ENCODE data around the gene NOB1. TPM values are rescaled to one million over a fixed set of nuclear protein-coding genes. Genes with fewer than 3 reads are reported as not detected.

NOB1 gene
- total and polyA plus RNA-seq, 4 donors = 6.9 to 19.7 (median 12.5) TPM

- H3K27ac ChIP-seq (ENCODE audit: low read depth in 1 of 2, low read length in 2 of 2) = no peak overlapping the region
- no peaks in the 10 kb centered on the region for H3K27me3 ChIP-seq (ENCODE audit: control insufficient read depth in 4 of 4, insufficient read depth in 4 of 4, low read length in 3 of 4)
- no peak overlapping the region for H3K4me3 ChIP-seq (ENCODE audit: low read depth in 1 of 3, low read length in 3 of 3)
- no peak overlapping the region for H3K9ac ChIP-seq (ENCODE audit: low read depth in 1 of 2, low read length in 2 of 2)
- H3K9me3 ChIP-seq (ENCODE audit: control insufficient read depth in 4 of 4, low read length in 3 of 4) = no peaks in the 10 kb centered on the region
- peaks cover 0 to 4% (median 0%) of the 10 kb centered on the region in 4 donors for H3K36me3 ChIP-seq (ENCODE audit: control insufficient read depth in 4 of 4, insufficient read depth in 3 of 4, low read depth in 1 of 4, low read length in 3 of 4)
- DNase-seq (ENCODE audit: low spot score) = no peak
- H3K4me1 ChIP-seq (ENCODE audit: control insufficient read depth in 4 of 4, insufficient read depth in 4 of 4, low read length in 3 of 4) = peaks cover 0 to 2% (median 0%) of the 10 kb centered on the region in 4 donors
- WGBS = 94% methylated on average over 2 of the region's 2 CpGs
- no peak for TF ChIP-seq REST (IDR thresholded peaks at IDR 0.05)
- no peak for TF ChIP-seq GABPA (IDR thresholded peaks at IDR 0.05 in 1 of 2, conservative IDR thresholded peaks at IDR 0.05 in 1 of 2)
- TF ChIP-seq HNF4A (conservative IDR thresholded peaks at IDR 0.05) = no peak
- TF ChIP-seq YY1 (IDR thresholded peaks at IDR 0.05) = no peak
- no peak for TF ChIP-seq NR2F2 (IDR thresholded peaks at IDR 0.05)
- TF ChIP-seq EGR1 (IDR thresholded peaks at IDR 0.05; ENCODE audit: low read depth in 2 of 2) = no peak
- no peak for TF ChIP-seq HNF4G (IDR thresholded peaks at IDR 0.05)
- no peak for TF ChIP-seq RXRA (IDR thresholded peaks at IDR 0.05)
- no peak for TF ChIP-seq FOXA2 (IDR thresholded peaks at IDR 0.05)
- no peak for TF ChIP-seq FOXA1 (IDR thresholded peaks at IDR 0.05)
- TF ChIP-seq RAD21 (IDR thresholded peaks at IDR 0.05) = no peak
- TF ChIP-seq TAF1 (conservative IDR thresholded peaks at IDR 0.05) = no peak
- TF ChIP-seq, protein P1, sequence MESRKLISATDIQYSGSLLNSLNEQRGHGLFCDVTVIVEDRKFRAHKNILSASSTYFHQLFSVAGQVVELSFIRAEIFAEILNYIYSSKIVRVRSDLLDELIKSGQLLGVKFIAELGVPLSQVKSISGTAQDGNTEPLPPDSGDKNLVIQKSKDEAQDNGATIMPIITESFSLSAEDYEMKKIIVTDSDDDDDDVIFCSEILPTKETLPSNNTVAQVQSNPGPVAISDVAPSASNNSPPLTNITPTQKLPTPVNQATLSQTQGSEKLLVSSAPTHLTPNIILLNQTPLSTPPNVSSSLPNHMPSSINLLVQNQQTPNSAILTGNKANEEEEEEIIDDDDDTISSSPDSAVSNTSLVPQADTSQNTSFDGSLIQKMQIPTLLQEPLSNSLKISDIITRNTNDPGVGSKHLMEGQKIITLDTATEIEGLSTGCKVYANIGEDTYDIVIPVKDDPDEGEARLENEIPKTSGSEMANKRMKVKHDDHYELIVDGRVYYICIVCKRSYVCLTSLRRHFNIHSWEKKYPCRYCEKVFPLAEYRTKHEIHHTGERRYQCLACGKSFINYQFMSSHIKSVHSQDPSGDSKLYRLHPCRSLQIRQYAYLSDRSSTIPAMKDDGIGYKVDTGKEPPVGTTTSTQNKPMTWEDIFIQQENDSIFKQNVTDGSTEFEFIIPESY (IDR thresholded peaks at IDR 0.05) = no peak
- TF ChIP-seq, protein P2, sequence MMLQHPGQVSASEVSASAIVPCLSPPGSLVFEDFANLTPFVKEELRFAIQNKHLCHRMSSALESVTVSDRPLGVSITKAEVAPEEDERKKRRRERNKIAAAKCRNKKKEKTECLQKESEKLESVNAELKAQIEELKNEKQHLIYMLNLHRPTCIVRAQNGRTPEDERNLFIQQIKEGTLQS (IDR thresholded peaks at IDR 0.05) = no peak
- TF ChIP-seq SP1 (IDR thresholded peaks at IDR 0.05) = no peak
- TF ChIP-seq JUND (IDR thresholded peaks at IDR 0.05) = no peak
- TF ChIP-seq MAX (IDR thresholded peaks at IDR 0.05) = no peak
- TF ChIP-seq, protein P3, sequence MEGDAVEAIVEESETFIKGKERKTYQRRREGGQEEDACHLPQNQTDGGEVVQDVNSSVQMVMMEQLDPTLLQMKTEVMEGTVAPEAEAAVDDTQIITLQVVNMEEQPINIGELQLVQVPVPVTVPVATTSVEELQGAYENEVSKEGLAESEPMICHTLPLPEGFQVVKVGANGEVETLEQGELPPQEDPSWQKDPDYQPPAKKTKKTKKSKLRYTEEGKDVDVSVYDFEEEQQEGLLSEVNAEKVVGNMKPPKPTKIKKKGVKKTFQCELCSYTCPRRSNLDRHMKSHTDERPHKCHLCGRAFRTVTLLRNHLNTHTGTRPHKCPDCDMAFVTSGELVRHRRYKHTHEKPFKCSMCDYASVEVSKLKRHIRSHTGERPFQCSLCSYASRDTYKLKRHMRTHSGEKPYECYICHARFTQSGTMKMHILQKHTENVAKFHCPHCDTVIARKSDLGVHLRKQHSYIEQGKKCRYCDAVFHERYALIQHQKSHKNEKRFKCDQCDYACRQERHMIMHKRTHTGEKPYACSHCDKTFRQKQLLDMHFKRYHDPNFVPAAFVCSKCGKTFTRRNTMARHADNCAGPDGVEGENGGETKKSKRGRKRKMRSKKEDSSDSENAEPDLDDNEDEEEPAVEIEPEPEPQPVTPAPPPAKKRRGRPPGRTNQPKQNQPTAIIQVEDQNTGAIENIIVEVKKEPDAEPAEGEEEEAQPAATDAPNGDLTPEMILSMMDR (IDR thresholded peaks at IDR 0.05; ENCODE audit: low read depth, low read length, missing input control) = no peak
Measured at GRCh38 chr16:69706975-69707340, 47.8 kb downstream of the NOB1 start.

Data from liver (tissue), 9 donors.